ENCODE measurements around the gene MRPL52.

MRPL52 gene

GRCh38 chr14:22883173-22883976 is 53.7 kb downstream of the MRPL52 start, which contains the start of gene REM2:
REM2 (plus strand) TSS chr14:22883222; CDS start chr14:22883288, 66 bp downstream.
- no peak for DNase-seq

GRCh38 chr14:22884076-22884737 is 54.5 kb downstream of the MRPL52 start:
- no peak for DNase-seq
